ENCODE data around the gene LYZL4. TPM values are rescaled to one million over a fixed set of nuclear protein-coding genes. Genes with fewer than 3 reads are reported as not detected.

Gene LYZL4
- total RNA-seq, 1 experiment from 2014 or later: not detected

DNA sequence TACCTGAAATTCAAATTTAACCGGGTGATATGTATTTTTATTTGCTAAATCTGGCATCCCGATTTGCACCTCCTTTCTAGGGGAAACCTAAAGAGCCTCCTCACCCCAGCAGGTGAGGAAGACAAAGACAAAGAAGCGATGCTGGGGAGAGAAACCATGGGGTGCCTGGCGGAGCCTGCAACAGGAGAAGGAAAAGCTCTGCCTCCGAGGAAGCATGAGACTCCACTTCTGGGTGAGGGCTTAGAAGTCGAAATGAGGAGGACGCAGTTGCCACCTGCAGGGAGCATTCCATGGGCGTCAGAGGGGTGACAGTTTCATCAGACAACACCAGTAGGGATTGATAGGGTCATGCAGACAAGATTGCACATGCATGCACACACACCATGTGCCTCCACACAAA lies 30.5 kb upstream of the LYZL4 start:
- peaks cover 0 to 8% of the 10 kb centered on the region in 2 experiments; a peak in 1 of 4 replicates for H3K4me1 ChIP-seq (ENCODE audit: control insufficient read depth in 1 of 2, insufficient read depth in 2 of 2, low read length in 2 of 2)
- POLR2A ChIA-PET: no interaction called here

More for the DNA sequence above, 30.5 kb upstream of the LYZL4 start:
- Histone ChIP-seq H2AFZ (ENCODE audit: low read depth, low read length, poor library complexity, severe bottlenecking) (no peak overlapping the region), H3K9ac (ENCODE audit: low read length) (no peak overlapping the region), H3K4me3 (replicated peaks in 1 of 2; ENCODE audit: low read depth in 1 of 2, low read length in 2 of 2) (no peak overlapping the region), H3K36me3 (ENCODE audit: control insufficient read depth in 1 of 2, insufficient read depth in 2 of 2, low read length in 2 of 2) (no peaks in the 10 kb centered on the region), H3K9me3 (ENCODE audit: control insufficient read depth in 1 of 2, insufficient read depth in 1 of 2, low read depth in 1 of 2, low read length in 2 of 2) (no peaks in the 10 kb centered on the region), H3K4me2 (ENCODE audit: low read length) (no peak overlapping the region), H3K79me2 (ENCODE audit: insufficient read depth, low read length) (no peaks in the 10 kb centered on the region), H3K27ac (ENCODE audit: low read depth, low read length) (no peak overlapping the region), H3K9me2 (ENCODE audit: insufficient read depth) (no peaks in the 10 kb centered on the region), H4K20me1 (ENCODE audit: insufficient read depth) (no peaks in the 10 kb centered on the region), H3K27me3 (ENCODE audit: insufficient read depth, low read length) (peaks cover 5% of the 10 kb centered on the region; the same call in 1 of the 2 replicates)
- no TSS peak for BruUV-seq (replicated peaks)
- RAD21 ChIA-PET (ENCODE audit: low non-redundant PET in 1 of 2, low total read pairs in 2 of 2, uncharacterized antibody in 2 of 2, unreplicated experiment in 2 of 2): no interaction called here
- intact Hi-C loops (cut with micrococcal nuclease): loop anchor here (5.0 to 10.0 kb wide), 3 partner anchors 106 to 546 kb away; no protein-coding TSS in a partner anchor
- CTCF ChIA-PET: interaction anchor here (4.0 to 4.5 kb wide), 2 partner anchors 186 to 193 kb away, joined by 16 to 94 read pairs; no protein-coding TSS in a partner anchor
- DNase-seq (ENCODE audit: low read depth, low spot score) (no peak), ATAC-seq (no peak)
- TF ChIP-seq JUND (IDR thresholded peaks at IDR 0.05) (no peak), RAD21 (IDR thresholded peaks at IDR 0.05; ENCODE audit: low read depth) (no peak), EZH2 (IDR thresholded peaks at IDR 0.05) (no peak), SIN3A (IDR thresholded peaks at IDR 0.05; ENCODE audit: low read depth) (no peak), TCF7L2 (IDR thresholded peaks at IDR 0.05; ENCODE audit: borderline replicate concordance, extremely low read depth, insufficient read depth, insufficient read length) (no peak), CEBPB (IDR thresholded peaks at IDR 0.05; ENCODE audit: low read depth) (no peak), EZH2phosphoT487 (IDR thresholded peaks at IDR 0.05; ENCODE audit: borderline replicate concordance) (no peak), SP1 (IDR thresholded peaks at IDR 0.05; ENCODE audit: low read depth) (no peak), FOSL1 (IDR thresholded peaks at IDR 0.05; ENCODE audit: low read depth) (no peak), SRF (IDR thresholded peaks at IDR 0.05; ENCODE audit: low read depth) (no peak), ELF1 (IDR thresholded peaks at IDR 0.05; ENCODE audit: borderline replicate concordance, low read depth) (no peak)
- TF ChIP-seq, protein P1, sequence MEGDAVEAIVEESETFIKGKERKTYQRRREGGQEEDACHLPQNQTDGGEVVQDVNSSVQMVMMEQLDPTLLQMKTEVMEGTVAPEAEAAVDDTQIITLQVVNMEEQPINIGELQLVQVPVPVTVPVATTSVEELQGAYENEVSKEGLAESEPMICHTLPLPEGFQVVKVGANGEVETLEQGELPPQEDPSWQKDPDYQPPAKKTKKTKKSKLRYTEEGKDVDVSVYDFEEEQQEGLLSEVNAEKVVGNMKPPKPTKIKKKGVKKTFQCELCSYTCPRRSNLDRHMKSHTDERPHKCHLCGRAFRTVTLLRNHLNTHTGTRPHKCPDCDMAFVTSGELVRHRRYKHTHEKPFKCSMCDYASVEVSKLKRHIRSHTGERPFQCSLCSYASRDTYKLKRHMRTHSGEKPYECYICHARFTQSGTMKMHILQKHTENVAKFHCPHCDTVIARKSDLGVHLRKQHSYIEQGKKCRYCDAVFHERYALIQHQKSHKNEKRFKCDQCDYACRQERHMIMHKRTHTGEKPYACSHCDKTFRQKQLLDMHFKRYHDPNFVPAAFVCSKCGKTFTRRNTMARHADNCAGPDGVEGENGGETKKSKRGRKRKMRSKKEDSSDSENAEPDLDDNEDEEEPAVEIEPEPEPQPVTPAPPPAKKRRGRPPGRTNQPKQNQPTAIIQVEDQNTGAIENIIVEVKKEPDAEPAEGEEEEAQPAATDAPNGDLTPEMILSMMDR (IDR thresholded peaks at IDR 0.05 in 2 of 3, conservative IDR thresholded peaks at IDR 0.05 in 1 of 3; ENCODE audit: borderline replicate concordance in 1 of 3, insufficient read depth in 1 of 3, low read depth in 2 of 3, low read length in 2 of 3): no peak
- TF ChIP-seq, protein P2, sequence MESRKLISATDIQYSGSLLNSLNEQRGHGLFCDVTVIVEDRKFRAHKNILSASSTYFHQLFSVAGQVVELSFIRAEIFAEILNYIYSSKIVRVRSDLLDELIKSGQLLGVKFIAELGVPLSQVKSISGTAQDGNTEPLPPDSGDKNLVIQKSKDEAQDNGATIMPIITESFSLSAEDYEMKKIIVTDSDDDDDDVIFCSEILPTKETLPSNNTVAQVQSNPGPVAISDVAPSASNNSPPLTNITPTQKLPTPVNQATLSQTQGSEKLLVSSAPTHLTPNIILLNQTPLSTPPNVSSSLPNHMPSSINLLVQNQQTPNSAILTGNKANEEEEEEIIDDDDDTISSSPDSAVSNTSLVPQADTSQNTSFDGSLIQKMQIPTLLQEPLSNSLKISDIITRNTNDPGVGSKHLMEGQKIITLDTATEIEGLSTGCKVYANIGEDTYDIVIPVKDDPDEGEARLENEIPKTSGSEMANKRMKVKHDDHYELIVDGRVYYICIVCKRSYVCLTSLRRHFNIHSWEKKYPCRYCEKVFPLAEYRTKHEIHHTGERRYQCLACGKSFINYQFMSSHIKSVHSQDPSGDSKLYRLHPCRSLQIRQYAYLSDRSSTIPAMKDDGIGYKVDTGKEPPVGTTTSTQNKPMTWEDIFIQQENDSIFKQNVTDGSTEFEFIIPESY (IDR thresholded peaks at IDR 0.05; ENCODE audit: extremely low read depth, insufficient replicate concordance, low read length): no peak
